Breast epithelium (tissue), 4 donors: ENCODE results near the gene ARL5A. TPM values are rescaled to one million over a fixed set of nuclear protein-coding genes. Genes with fewer than 3 reads are reported as not detected.

Experiments
- DNase-seq, 2 donors: peaks; one replicate each; pipeline ENCODE4 v3.0.0-alpha.2; 2019; ENCODE audit warnings: low spot score in 2 of 2
- H3K27ac ChIP-seq, 2 donors: fragments of 200-600 bp; sonication (generic) in 1 of 2; one replicate each; pipeline ENCODE4 v1.5.1; 2016 to 2019; ENCODE audit warnings: mild to moderate bottlenecking in 1 of 2
- H3K27me3 ChIP-seq, 2 donors: fragments of 200-600 bp; sonication (generic) in 1 of 2; one replicate each; pipeline versions ENCODE4 v1.5.1 to v1.6.0; 2017 to 2019; ENCODE audit warnings: control low read depth in 1 of 2, mild to moderate bottlenecking in 1 of 2
- H3K36me3 ChIP-seq: fragments of 200-600 bp; one replicate; pipeline ENCODE4 v1.5.1; 2019
- H3K4me1 ChIP-seq, 2 donors: fragments of 200-600 bp; sonication (generic); one replicate each; pipeline ENCODE4 v1.5.1; 2016 to 2019; ENCODE audit warnings: control low read depth in 1 of 2
- H3K4me3 ChIP-seq, 3 donors: fragments of 200-600 bp; sonication (generic); 1 replicate in 2 of 3; 2 replicates in 1 of 3; pipeline ENCODE4 v1.5.1; 2016 to 2019; ENCODE audit warnings: mild to moderate bottlenecking in 3 of 3, moderate library complexity in 2 of 3
- H3K9me3 ChIP-seq, 2 donors: fragments of 200-600 bp; sonication (generic) in 1 of 2; one replicate each; pipeline ENCODE4 v1.5.1; 2016 to 2019; ENCODE audit warnings: control low read depth in 1 of 2
- POLR2A ChIP-seq: fragments of 450-650 bp; IDR thresholded peaks from one replicate; pipeline ENCODE4 v1.6.1; 2016; ENCODE audit warnings: antibody characterized with exemption, mild to moderate bottlenecking, moderate library complexity
- POLR2AphosphoS5 ChIP-seq, 3 donors: sonication (generic); formaldehyde crosslinking; IDR thresholded peaks; one replicate each; pipeline ENCODE4 v1.6.1; 2017; ENCODE audit warnings: antibody characterized with exemption in 3 of 3
- intact Hi-C: fragments of 100-400 bp; cut with DNase I; formaldehyde crosslinking; loops from one replicate; pipeline ENCODE4 v1.15.1; 2023; ENCODE audit warnings: low total_unique reads
- total RNA-seq, 3 donors: library from RNA; depleted of rRNA; stranded (reverse); fragments of >200 nt; gene quantifications; one replicate each; pipeline ENCODE4 v1.1.0, GENCODE V29; 2016
- TF ChIP-seq, protein P1 (sequence below), 3 donors: fragments of 450-650 bp; IDR thresholded peaks; one replicate each; pipeline ENCODE4 v1.5.1; 2016 to 2017; ENCODE audit warnings: antibody characterized with exemption in 3 of 3, mild to moderate bottlenecking in 3 of 3, moderate library complexity in 3 of 3

The ARL5A gene
- total RNA-seq, 3 donors from 2014 or later = 43.2 to 63.1 (median 45.6) TPM

DNA sequence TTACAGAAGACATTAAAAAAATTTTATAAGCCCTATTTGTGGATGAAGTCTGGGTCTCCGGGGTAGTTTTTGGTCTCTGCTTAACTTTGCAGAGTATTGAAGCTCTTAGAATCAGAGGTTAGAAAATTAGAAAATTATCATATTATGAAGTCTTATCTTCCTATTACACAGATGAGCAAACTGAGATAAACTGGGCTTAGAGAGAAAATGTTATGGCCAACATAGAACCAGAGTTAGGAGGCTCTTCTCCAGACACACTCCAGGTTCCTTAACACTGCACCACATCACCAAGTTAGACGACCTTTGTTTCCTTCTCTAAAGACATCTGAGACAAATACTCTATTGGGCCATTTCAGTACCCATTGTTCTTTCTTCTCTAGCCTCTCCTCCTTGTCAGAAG is 57.2 kb downstream of the ARL5A start:
- intact Hi-C loops = no loop called here
- no peaks in the 10 kb centered on the region for H3K4me1 ChIP-seq
- no peak overlapping the region for H3K27ac ChIP-seq
- no peak for DNase-seq
- no peaks in the 10 kb centered on the region for H3K9me3 ChIP-seq
- TF ChIP-seq POLR2A = no peak
- no peak for TF ChIP-seq POLR2AphosphoS5 (IDR thresholded peaks at IDR 0.05)
- TF ChIP-seq, protein P1, sequence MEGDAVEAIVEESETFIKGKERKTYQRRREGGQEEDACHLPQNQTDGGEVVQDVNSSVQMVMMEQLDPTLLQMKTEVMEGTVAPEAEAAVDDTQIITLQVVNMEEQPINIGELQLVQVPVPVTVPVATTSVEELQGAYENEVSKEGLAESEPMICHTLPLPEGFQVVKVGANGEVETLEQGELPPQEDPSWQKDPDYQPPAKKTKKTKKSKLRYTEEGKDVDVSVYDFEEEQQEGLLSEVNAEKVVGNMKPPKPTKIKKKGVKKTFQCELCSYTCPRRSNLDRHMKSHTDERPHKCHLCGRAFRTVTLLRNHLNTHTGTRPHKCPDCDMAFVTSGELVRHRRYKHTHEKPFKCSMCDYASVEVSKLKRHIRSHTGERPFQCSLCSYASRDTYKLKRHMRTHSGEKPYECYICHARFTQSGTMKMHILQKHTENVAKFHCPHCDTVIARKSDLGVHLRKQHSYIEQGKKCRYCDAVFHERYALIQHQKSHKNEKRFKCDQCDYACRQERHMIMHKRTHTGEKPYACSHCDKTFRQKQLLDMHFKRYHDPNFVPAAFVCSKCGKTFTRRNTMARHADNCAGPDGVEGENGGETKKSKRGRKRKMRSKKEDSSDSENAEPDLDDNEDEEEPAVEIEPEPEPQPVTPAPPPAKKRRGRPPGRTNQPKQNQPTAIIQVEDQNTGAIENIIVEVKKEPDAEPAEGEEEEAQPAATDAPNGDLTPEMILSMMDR (IDR thresholded peaks at IDR 0.05) = no peak
- H3K36me3 ChIP-seq = no peaks in the 10 kb centered on the region
- no peaks in the 10 kb centered on the region for H3K27me3 ChIP-seq
- H3K4me3 ChIP-seq = no peak overlapping the region

DNA sequence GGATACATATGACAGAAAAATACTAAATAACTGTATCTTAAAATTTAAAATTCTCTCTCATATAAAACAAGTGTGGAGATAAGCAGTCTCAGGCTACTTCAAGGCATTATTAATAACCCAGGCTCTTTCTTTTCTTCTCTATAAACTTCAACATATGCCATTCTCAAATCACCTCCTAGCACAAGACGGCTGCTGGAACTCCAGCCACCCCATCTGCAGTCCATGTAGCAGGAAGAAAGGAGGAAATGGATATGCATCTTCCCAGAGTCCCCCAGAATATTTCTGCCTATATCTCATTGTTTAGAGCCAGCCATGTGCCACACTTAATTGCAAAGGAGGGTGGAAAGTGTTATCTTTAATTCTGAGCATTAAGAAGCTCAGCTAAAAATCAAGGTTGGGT is 58.6 kb downstream of the ARL5A start:
- Histone ChIP-seq H3K4me3 (no peak overlapping the region), H3K36me3 (no peaks in the 10 kb centered on the region), H3K4me1 (no peaks in the 10 kb centered on the region), H3K27me3 (no peaks in the 10 kb centered on the region), H3K9me3 (no peaks in the 10 kb centered on the region), H3K27ac (no peak overlapping the region)
- DNase-seq = no peak
- TF ChIP-seq, protein P1 (IDR thresholded peaks at IDR 0.05) = no peak
- TF ChIP-seq POLR2A = no peak
- no peak for TF ChIP-seq POLR2AphosphoS5 (IDR thresholded peaks at IDR 0.05)
- intact Hi-C loops = no loop called here

DNA sequence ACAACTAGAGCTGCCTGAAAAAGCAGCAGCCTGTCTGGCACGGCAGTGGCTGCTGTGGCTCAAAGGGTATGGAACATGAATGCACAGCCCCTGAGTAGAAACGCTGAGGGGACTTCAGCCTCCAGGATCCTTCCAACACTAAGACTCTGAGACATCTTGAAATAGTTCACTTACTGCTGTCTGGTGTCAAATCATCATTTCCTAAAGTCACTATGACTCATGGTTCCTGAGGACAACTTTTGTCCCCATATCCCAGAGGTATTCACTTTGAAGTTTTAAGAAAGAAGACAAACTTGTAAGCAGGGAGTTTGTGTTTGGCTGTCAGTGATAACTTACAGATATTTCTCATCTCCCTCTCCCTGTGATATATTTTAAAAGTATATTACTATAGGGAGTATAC is 60.7 kb downstream of the ARL5A start:
- Histone ChIP-seq H3K9me3 (no peaks in the 10 kb centered on the region), H3K27ac (no peak overlapping the region), H3K4me3 (no peak overlapping the region), H3K27me3 (no peaks in the 10 kb centered on the region), H3K36me3 (no peaks in the 10 kb centered on the region), H3K4me1 (no peaks in the 10 kb centered on the region)
- intact Hi-C loops = no loop called here
- DNase-seq = no peak
- TF ChIP-seq POLR2A = no peak
- no peak for TF ChIP-seq POLR2AphosphoS5 (IDR thresholded peaks at IDR 0.05)
- TF ChIP-seq, protein P1 (IDR thresholded peaks at IDR 0.05) = no peak

DNA sequence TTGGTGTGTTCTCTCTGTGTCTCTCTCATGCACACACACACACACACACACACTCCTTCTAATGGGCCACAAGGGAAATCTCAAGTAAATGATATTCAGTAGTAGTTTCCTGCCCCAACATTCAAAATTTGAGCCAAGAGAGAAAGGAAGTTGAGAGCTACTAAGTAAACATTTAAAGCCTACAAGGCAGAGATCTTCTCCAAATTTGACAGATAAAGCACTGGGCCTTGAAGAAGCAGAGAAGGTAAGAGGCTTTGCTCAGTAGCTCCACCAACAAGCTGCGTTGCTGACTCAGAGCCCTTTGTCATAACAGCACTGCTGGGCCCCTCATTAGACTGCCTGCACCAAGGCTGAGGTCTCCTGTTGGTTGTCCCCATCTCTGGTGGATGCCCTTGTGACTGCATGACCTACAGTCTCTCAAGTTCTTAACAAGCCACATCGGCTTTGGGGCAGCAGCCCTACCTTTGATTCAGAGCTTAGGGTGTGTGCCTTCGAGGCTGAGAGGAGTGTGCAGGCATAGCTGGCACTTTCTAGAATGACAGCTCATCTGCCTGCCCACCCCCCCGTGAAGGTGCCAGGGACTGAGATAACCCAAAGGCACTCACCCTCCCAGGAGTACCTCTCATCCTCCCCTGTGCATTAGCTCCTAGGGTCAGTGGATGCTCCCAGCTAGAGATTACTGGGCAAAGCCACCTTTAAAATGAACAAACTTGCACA is 61.6 kb downstream of the ARL5A start:
- H3K27ac ChIP-seq = no peak overlapping the region
- H3K36me3 ChIP-seq = no peaks in the 10 kb centered on the region
- TF ChIP-seq, protein P1 (IDR thresholded peaks at IDR 0.05) = no peak
- TF ChIP-seq POLR2AphosphoS5 (IDR thresholded peaks at IDR 0.05) (no peak), POLR2A (no peak)
- intact Hi-C loops = no loop called here
- DNase-seq = no peak
- no peaks in the 10 kb centered on the region for H3K4me1 ChIP-seq
- no peak overlapping the region for H3K4me3 ChIP-seq
- H3K9me3 ChIP-seq = no peaks in the 10 kb centered on the region
- H3K27me3 ChIP-seq = no peaks in the 10 kb centered on the region

DNA sequence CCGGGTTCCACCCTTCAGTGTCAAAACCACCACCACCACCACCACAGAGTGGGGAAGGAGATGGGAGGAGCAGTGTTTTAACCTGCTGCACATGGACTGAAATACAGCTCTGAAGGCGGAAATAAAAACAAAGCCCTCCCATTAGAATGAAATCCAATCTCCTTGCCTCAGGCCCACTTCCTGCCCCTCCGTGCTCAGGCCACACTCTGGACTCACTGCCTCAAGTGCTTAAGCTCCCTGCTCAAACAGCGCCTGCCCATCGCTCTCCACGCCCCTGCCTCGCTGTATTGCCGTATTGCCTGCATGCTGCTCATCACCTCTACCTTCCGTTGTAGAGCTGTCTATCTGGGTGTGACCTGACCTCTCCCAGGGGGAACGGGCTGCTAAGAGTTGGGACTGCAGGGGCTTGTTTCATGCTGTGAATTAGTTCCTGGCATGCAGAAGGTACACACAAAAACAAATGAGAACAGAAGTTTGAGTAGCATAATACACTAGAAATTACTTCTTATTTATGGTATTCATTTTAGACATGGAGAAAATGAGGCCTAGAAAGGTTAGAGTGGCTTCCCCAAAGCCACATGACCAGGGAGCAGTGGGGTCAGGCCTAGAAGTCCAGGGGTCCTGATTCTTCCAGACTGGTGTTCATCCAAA is 62.3 kb downstream of the ARL5A start:
- no peak for DNase-seq
- Histone ChIP-seq H3K4me1 (no peaks in the 10 kb centered on the region), H3K4me3 (no peak overlapping the region), H3K9me3 (no peaks in the 10 kb centered on the region), H3K27ac (no peak overlapping the region), H3K27me3 (no peaks in the 10 kb centered on the region), H3K36me3 (no peaks in the 10 kb centered on the region)
- intact Hi-C loops = no loop called here
- TF ChIP-seq, protein P1 (IDR thresholded peaks at IDR 0.05) = no peak
- no peak for TF ChIP-seq POLR2A
- no peak for TF ChIP-seq POLR2AphosphoS5 (IDR thresholded peaks at IDR 0.05)
